OCI-LY1 (cell line): ENCODE results near the gene CEP162.

Experiments
- CTCF ChIP-seq: fragments of 200-600 bp; sonication (generic), shearing (Covaris generic); IDR thresholded peaks from 2 replicates; pipeline ENCODE4 v1.5.1; 2017; ENCODE audit warnings: mild to moderate bottlenecking, antibody characterized with exemption, low read length, moderate library complexity, mixed read lengths
- EZH2 ChIP-seq: fragments of 200-600 bp; sonication (generic), shearing (Covaris generic); IDR thresholded peaks from 2 replicates; pipeline ENCODE4 v1.8.0; 2017; ENCODE audit warnings: borderline replicate concordance, mixed run types, mild to moderate bottlenecking, antibody characterized with exemption, low read length, moderate library complexity, mixed read lengths

GRCh38 chr6:84227044-84227433 lies 404 bp downstream of the CEP162 start:
- TF ChIP-seq CTCF, result no peak
- TF ChIP-seq EZH2, result no peak
